Activated naive CD4-positive, alpha-beta T cell treated with anti-CD3 and anti-CD28 coated beads for 36 hours (primary cell): ENCODE data around the gene MYCL. TPM values are rescaled to one million over a fixed set of nuclear protein-coding genes. Genes with fewer than 3 reads are reported as not detected.

Experiments
- CTCF ChIA-PET: fragments of 350-600 bp; sonication (Branson Sonifier 250); formaldehyde crosslinking; loops from one replicate; lab custom pipeline; 2021; ENCODE audit warnings: antibody characterized with exemption; lab: Charles Lee
- DNase-seq: peaks from one replicate; pipeline ENCODE4 v3.0.0-alpha.2; 2020
- H3K27ac Mint-ChIP-seq: one replicate; pipeline ENCODE4 v1.8.0; 2021; ENCODE audit warnings: mild to moderate bottlenecking, mixed read lengths
- H3K27me3 Mint-ChIP-seq: one replicate; pipeline ENCODE4 v1.8.0; 2021; ENCODE audit warnings: low read depth, mixed read lengths
- H3K36me3 Mint-ChIP-seq: one replicate; pipeline ENCODE4 v1.8.0; 2021; ENCODE audit warnings: low read depth, mixed read lengths
- H3K4me1 Mint-ChIP-seq: one replicate; pipeline ENCODE4 v1.8.0; 2021; ENCODE audit warnings: low read depth, mixed read lengths
- H3K4me3 Mint-ChIP-seq: one replicate; pipeline ENCODE4 v1.8.0; 2021; ENCODE audit warnings: mild to moderate bottlenecking, moderate library complexity, mixed read lengths
- H3K9me3 Mint-ChIP-seq: one replicate; pipeline ENCODE4 v1.8.0; 2021; ENCODE audit warnings: mixed read lengths
- intact Hi-C: fragments of 100-400 bp; cut with micrococcal nuclease; formaldehyde crosslinking; loops from one replicate; pipeline ENCODE4 v1.15.1; 2023
- total RNA-seq, 2 experiments: library from RNA; stranded (reverse); gene quantifications; one replicate each; pipeline ENCODE4 v1.2.3, GENCODE V29; 2021

Gene MYCL
- total RNA-seq, 2 experiments from 2014 or later = 0.19 TPM; not detected in 1

DNA sequence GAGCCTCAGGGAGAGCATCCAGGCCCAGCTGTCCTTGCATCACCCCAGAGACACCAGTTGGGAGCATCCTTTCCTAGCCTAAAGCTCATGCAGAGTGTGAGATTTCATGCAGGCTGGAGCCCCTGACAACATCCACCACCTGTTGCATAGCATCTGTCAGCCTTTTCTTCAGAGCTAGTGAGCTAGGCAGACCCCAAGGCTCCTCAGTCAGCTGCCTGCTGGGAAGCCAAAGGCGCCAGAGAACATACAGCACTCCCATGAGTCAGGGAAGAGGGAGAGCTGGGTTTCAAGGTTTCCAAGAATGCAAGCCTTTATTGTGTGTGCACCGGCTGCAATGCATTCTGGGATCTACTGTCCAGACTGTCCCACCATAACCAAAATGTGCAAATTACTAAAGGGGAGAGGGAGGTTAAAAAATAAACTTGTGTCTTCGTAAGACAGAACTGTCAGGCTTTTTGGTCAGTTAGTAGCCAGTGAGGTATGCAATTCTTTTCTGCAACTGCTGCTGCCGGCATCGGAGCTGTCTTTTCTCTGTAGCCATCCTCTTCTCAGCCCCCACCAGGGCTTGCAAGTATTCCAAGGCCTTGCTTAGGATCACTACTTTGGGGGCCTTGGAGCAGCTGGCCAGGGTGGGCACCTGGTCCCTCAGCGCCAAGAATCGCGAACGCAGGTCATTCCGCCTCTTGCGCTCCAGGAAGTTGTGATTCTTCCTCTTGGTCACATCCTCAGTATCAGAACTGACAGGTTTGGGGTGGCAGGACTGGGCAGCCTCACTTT lies 4.6 kb downstream of the MYCL start:
- DNase-seq = no peak
- Mint-ChIP-seq H3K27me3 (peaks cover 28% of the 10 kb centered on the region), H3K4me3 (no peak overlapping the region), H3K9me3 (no peaks in the 10 kb centered on the region), H3K27ac (no peak overlapping the region), H3K4me1 (peaks cover 2% of the 10 kb centered on the region), H3K36me3 (no peaks in the 10 kb centered on the region)
- intact Hi-C loops = no loop called here
- CTCF ChIA-PET = interaction anchor here (1.5 to 1.8 kb wide), 2 partner anchors 21 to 79 kb away, joined by 3 to 5 read pairs; no protein-coding TSS in a partner anchor

DNA sequence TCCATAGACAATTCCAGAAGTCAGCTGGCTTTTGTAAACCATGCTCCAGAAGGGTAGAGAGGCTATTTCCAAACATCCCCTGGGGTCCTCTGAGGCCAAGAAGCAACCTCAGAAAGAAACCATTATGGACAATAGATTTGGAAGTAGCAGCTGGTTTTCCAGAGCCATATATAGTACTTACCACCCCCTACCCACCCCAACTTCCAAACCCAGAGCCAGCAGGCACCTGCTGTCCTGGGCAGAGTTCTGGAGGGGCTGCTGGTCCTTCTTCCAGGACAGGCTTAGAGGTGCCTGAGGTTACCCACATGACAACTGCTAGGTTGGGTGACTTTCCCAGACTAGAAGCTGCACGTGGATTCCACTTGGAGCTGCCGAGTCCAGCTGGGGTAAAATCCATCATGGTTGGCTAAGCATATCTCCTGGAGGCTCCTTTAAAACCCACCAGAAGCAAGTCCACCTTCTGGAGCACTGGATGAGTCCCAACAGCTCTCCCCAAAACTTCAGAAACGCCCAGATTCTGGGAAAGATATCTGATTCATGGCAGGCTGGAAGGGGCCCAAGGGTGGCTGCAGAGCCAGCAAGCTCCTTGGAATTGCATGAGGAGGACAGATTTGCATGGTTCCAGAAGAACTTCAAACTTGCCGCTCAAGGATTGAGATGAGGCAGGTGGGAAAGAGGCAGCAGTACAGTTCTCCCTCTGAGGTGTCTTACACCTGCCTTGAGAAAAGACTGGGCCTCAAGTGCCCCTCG lies 5.8 kb downstream of the MYCL start:
- no peak for DNase-seq
- no peaks in the 10 kb centered on the region for H3K36me3 Mint-ChIP-seq
- intact Hi-C loops = no loop called here
- CTCF ChIA-PET = interaction anchor here (1.8 kb wide), 1 partner anchor 78 kb away, joined by 5 read pairs; no protein-coding TSS in a partner anchor
- H3K27me3 Mint-ChIP-seq = peaks cover 30% of the 10 kb centered on the region
- H3K27ac Mint-ChIP-seq = no peak overlapping the region
- H3K4me3 Mint-ChIP-seq = no peak overlapping the region
- H3K9me3 Mint-ChIP-seq = no peaks in the 10 kb centered on the region
- peaks cover 2% of the 10 kb centered on the region for H3K4me1 Mint-ChIP-seq

GRCh38 chr1:39894884-39895495 lies 6.7 kb downstream of the MYCL start:
- H3K27me3 Mint-ChIP-seq = peaks cover 25% of the 10 kb centered on the region
- CTCF ChIA-PET = interaction anchor here (1.3 kb wide), 1 partner anchor 79 kb away, joined by 3 read pairs; no protein-coding TSS in a partner anchor

DNA sequence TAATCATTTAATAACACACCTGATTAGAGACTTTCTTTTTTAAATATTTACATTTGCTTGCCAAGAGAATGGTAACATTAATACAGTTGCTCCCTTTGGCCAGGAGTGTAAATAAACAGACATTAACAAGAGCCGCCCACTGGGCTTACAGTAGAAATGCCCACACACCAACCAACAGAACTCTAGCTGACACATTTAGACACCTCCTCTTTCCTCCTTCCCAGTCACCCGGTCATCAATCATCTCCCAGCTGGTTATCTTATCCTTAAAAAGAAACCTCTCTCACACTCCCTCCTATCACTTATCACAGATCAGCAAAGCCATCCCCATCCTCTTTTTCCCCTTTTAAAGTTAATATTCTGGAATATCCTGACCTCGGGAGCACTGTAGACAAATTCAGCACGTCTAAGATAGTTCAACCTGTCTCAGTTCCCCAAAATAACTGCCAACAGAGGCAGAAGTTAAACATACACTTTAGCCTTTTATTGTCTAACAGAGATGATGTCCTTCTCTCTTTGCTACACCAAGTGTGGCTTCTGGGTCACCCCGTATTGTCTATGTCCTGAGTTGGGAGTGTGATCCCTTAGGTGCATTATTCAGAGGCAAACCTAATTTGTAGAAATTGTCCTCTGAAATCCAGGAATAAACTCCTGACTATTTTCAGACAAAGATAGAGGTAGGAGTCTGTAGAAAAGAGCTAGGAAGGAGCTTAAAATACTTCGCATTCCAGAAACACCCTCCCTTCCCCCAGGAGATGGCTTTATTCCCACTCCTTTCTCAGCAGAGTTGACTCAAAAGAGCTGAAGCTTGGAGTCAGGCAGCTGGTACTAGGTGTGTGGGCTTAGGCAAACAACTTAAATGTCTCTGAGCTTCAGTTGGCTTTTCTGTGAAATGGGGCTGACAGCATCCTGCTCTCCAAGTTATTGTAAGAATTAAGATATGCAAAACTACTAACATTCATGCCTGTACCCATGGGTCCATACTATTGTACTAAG lies 8.8 kb downstream of the MYCL start:
- Mint-ChIP-seq H3K36me3 (no peaks in the 10 kb centered on the region), H3K9me3 (no peaks in the 10 kb centered on the region), H3K27ac (no peak overlapping the region), H3K4me3 (no peak overlapping the region), H3K27me3 (peaks cover 16% of the 10 kb centered on the region), H3K4me1 (no peaks in the 10 kb centered on the region)
- CTCF ChIA-PET = interaction anchor here (0.6 to 1.0 kb wide), 4 partner anchors 8 to 19 kb away, joined by 3 to 5 read pairs (median 4); no protein-coding TSS in a partner anchor
- DNase-seq = no peak
- intact Hi-C loops = no loop called here

More at GRCh38 chr1:39894884-39895495, 6.7 kb downstream of the MYCL start:
- H3K4me3 Mint-ChIP-seq = no peak overlapping the region
- no peak overlapping the region for H3K27ac Mint-ChIP-seq
- no peaks in the 10 kb centered on the region for H3K4me1 Mint-ChIP-seq
- DNase-seq = no peak
- intact Hi-C loops = no loop called here
- no peaks in the 10 kb centered on the region for H3K36me3 Mint-ChIP-seq
- no peaks in the 10 kb centered on the region for H3K9me3 Mint-ChIP-seq

DNA sequence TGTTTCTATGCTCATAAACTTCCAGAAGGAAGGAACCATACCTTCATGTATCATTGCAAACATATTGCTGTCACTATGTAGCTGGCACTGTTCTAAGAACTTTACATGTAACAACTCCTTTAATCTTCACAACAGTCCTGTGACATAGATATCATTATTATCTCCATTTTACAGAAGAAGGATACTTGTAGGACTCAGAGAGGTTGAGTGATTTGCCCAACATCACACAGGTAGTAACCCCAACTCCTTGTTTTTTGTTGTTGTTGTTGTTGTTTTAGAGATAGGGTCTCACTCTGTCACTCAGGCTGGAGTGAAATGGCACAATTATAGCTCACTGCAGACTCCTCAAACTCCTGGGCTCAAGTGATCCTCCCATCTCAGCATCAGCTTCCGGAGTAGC lies 10.8 kb downstream of the MYCL start:
- CTCF ChIA-PET = no interaction called here
- Mint-ChIP-seq H3K27ac (no peak overlapping the region), H3K27me3 (peaks cover 12% of the 10 kb centered on the region), H3K4me3 (no peak overlapping the region), H3K36me3 (no peaks in the 10 kb centered on the region), H3K9me3 (no peaks in the 10 kb centered on the region), H3K4me1 (no peaks in the 10 kb centered on the region)
- no peak for DNase-seq
- intact Hi-C loops = no loop called here

GRCh38 chr1:39890273-39890672 lies 11.4 kb downstream of the MYCL start:
- no peak overlapping the region for H3K27ac Mint-ChIP-seq
- no peak overlapping the region for H3K4me3 Mint-ChIP-seq
- no peaks in the 10 kb centered on the region for H3K9me3 Mint-ChIP-seq
- H3K36me3 Mint-ChIP-seq = no peaks in the 10 kb centered on the region
- no peak for DNase-seq
- H3K4me1 Mint-ChIP-seq = no peaks in the 10 kb centered on the region
- intact Hi-C loops = no loop called here
- H3K27me3 Mint-ChIP-seq = peaks cover 12% of the 10 kb centered on the region
- CTCF ChIA-PET = no interaction called here

DNA sequence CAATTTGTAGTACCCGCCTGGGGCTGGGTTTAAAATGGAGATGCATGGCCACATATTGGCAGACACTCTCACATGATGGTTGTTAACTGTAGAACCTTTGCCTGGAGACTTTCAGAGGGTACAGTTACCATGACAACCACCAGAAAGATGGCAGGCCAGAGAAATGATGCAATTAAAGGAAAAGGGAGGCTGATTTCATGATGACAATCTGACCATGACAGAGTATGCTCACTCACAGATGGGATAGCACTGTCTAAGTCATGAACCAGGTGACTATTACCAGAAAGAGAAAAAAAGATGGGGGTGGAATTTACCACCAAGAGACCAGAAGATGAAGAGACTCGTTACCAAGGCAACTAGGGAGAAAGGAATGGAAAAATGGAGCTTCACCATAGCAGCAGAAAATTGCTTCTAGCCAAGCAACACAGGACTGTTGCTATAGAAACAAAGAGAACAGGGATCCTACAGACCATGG lies 14.9 kb downstream of the MYCL start:
- intact Hi-C loops = no loop called here
- Mint-ChIP-seq H3K27ac (no peak overlapping the region), H3K4me3 (no peak overlapping the region), H3K9me3 (no peaks in the 10 kb centered on the region), H3K4me1 (peaks cover 9% of the 10 kb centered on the region), H3K27me3 (peaks cover 2% of the 10 kb centered on the region), H3K36me3 (peaks cover under 1% of the 10 kb centered on the region)
- DNase-seq = no peak
- CTCF ChIA-PET = interaction anchor here (0.7 kb wide), 1 partner anchor 216 kb away, joined by 3 read pairs; no protein-coding TSS in a partner anchor

GRCh38 chr1:39885516-39885915 lies 16.2 kb downstream of the MYCL start:
- Mint-ChIP-seq H3K4me3 (no peak overlapping the region), H3K27ac (no peak overlapping the region), H3K36me3 (peaks cover 6% of the 10 kb centered on the region), H3K9me3 (no peaks in the 10 kb centered on the region), H3K4me1 (peaks cover 16% of the 10 kb centered on the region), H3K27me3 (peaks cover 2% of the 10 kb centered on the region)
- CTCF ChIA-PET = interaction anchor here (0.6 kb wide), 2 partner anchors 8 to 51 kb away, joined by 4 to 6 read pairs; no protein-coding TSS in a partner anchor
- intact Hi-C loops = no loop called here
- no peak for DNase-seq

DNA sequence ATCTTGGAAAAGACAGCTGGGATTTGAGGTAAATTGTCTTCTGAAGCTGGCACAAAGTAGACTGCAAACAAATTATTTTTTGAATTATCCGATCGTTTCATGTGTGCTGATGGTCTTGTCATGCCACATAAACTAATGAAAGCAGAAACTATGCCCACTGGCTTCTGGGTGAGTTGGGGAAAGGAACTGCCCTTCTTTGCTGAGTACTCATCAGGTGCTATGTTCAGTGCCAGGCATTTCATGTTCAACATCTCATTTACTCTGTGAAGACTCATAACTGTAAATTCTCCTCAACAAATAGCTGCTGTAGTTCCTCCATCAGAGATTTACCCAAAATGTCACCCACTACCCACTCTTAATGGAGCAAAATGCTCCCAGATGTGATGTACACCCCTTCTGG lies 19.6 kb downstream of the MYCL start:
- H3K4me1 Mint-ChIP-seq = peaks cover 39% of the 10 kb centered on the region
- no peak overlapping the region for H3K27ac Mint-ChIP-seq
- H3K4me3 Mint-ChIP-seq = peak overlapping the region; percentile 91
- intact Hi-C loops = loop anchor here (5.0 kb wide), 1 partner anchor 35 kb away; no protein-coding TSS in a partner anchor
- CTCF ChIA-PET = interaction anchor here (1.0 to 2.6 kb wide), 4 partner anchors 65 to 92 kb away, joined by 3 to 6 read pairs (median 3); no protein-coding TSS in a partner anchor
- H3K9me3 Mint-ChIP-seq = no peaks in the 10 kb centered on the region
- no peak for DNase-seq
- H3K27me3 Mint-ChIP-seq = no peaks in the 10 kb centered on the region
- peaks cover 11% of the 10 kb centered on the region for H3K36me3 Mint-ChIP-seq

DNA sequence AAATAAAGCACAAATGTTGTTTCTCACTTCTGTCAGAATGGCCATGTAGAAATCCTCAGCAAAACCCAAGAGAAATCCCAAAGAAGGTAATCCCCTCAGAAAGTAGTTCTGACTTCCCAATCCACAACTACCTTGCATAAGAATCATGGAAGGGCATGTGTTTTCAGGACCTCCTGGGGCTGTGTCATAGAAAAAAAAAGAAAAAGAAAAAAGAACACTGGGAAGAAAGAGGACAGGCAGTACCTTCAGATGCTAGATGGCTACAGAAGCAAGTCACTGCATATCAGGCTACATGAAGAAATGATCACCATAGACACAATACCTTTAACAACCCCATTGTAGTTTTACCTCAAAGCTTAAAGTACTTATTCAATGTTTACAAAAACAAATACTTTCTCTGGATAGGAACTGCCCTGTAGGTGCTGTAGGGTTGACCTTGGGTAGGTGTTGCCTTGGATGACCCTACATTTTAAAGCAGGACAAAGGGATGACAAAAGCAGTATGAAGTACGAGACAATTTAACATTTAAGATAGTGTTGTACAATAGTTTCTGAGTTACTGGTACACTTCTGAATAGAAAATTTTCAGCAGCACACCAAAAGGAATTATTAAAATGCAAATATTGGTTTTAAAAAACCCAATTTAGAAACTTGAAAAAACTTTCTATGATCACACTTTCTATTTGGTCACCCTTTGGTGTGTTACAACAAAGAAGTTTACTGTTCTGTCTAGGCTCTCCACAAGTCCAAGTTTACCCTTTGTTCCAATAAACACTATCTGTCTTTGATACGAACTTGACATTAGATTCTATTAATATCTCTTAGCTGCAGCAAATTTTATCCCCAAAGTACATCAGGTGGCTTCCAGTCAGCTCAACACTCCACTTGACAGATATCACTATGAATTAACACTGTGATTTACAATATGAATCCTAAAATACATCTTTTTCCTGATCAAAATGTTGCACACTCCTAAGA lies 23.4 kb downstream of the MYCL start:
- Mint-ChIP-seq H3K9me3 (no peaks in the 10 kb centered on the region), H3K4me1 (peaks cover 46% of the 10 kb centered on the region), H3K4me3 (no peak overlapping the region), H3K36me3 (peaks cover 17% of the 10 kb centered on the region), H3K27ac (no peak overlapping the region), H3K27me3 (no peaks in the 10 kb centered on the region)
- CTCF ChIA-PET = interaction anchor here (0.9 to 1.1 kb wide), 2 partner anchors 61 to 96 kb away, joined by 3 read pairs; no protein-coding TSS in a partner anchor
- no peak for DNase-seq
- intact Hi-C loops = no loop called here
